ENCODE measurements around the gene TRAPPC1.

The TRAPPC1 gene

GRCh38 chr17:7897090-7897489, 34.7 kb downstream of the TRAPPC1 start:
- H3K4me3 ChIP-seq (ENCODE audit: severe bottlenecking): no peak overlapping the region
- DNase-seq (ENCODE audit: low spot score) (no peak), ATAC-seq (ENCODE audit: low read depth) (no peak)
- H3K27me3 ChIP-seq (ENCODE audit: insufficient read depth, poor library complexity, severe bottlenecking): no peaks in the 10 kb centered on the region
- no peaks in the 10 kb centered on the region for H3K4me1 ChIP-seq (ENCODE audit: insufficient read depth, poor library complexity, severe bottlenecking)
- H3K9me3 ChIP-seq (ENCODE audit: severe bottlenecking): no peaks in the 10 kb centered on the region
- no peak for TF ChIP-seq CTCF (IDR thresholded peaks at IDR 0.05; ENCODE audit: poor library complexity, severe bottlenecking)
- peaks cover 78% of the 10 kb centered on the region for H3K36me3 ChIP-seq (ENCODE audit: low read depth)
- H3K27ac ChIP-seq (ENCODE audit: poor library complexity, severe bottlenecking): no peak overlapping the region

- Histone ChIP-seq H3K4me1 (ENCODE audit: insufficient read depth, poor library complexity, severe bottlenecking) (no peaks in the 10 kb centered on the region), H3K36me3 (ENCODE audit: low read depth) (peaks cover 75% of the 10 kb centered on the region), H3K27ac (ENCODE audit: poor library complexity, severe bottlenecking) (no peak overlapping the region), H3K27me3 (ENCODE audit: insufficient read depth, poor library complexity, severe bottlenecking) (no peaks in the 10 kb centered on the region), H3K9me3 (ENCODE audit: severe bottlenecking) (no peaks in the 10 kb centered on the region), H3K4me3 (ENCODE audit: severe bottlenecking) (no peak overlapping the region)
- DNase-seq (ENCODE audit: low spot score): no peak
- ATAC-seq (ENCODE audit: low read depth): no peak
- no peak for TF ChIP-seq CTCF (IDR thresholded peaks at IDR 0.05; ENCODE audit: poor library complexity, severe bottlenecking)
Measured at GRCh38 chr17:7894866-7895265, 36.9 kb downstream of the TRAPPC1 start.

- no peak overlapping the region for H3K27ac ChIP-seq (ENCODE audit: poor library complexity, severe bottlenecking)
- no peak for ATAC-seq (ENCODE audit: low read depth)
- no peak for DNase-seq (ENCODE audit: low spot score)
- peaks cover 3% of the 10 kb centered on the region for H3K4me1 ChIP-seq (ENCODE audit: insufficient read depth, poor library complexity, severe bottlenecking)
- H3K4me3 ChIP-seq (ENCODE audit: severe bottlenecking): no peak overlapping the region
- TF ChIP-seq CTCF (IDR thresholded peaks at IDR 0.05; ENCODE audit: poor library complexity, severe bottlenecking): no peak
- peaks cover 74% of the 10 kb centered on the region for H3K36me3 ChIP-seq (ENCODE audit: low read depth)
- no peaks in the 10 kb centered on the region for H3K27me3 ChIP-seq (ENCODE audit: insufficient read depth, poor library complexity, severe bottlenecking)
- H3K9me3 ChIP-seq (ENCODE audit: severe bottlenecking): no peaks in the 10 kb centered on the region
Measured at GRCh38 chr17:7894226-7894625, 37.5 kb downstream of the TRAPPC1 start.

- no peak for ATAC-seq (ENCODE audit: low read depth)
- peaks cover 12% of the 10 kb centered on the region for H3K4me1 ChIP-seq (ENCODE audit: insufficient read depth, poor library complexity, severe bottlenecking)
- peaks cover 65% of the 10 kb centered on the region for H3K36me3 ChIP-seq (ENCODE audit: low read depth)
- H3K4me3 ChIP-seq (ENCODE audit: severe bottlenecking): no peak overlapping the region
- no peaks in the 10 kb centered on the region for H3K9me3 ChIP-seq (ENCODE audit: severe bottlenecking)
- H3K27ac ChIP-seq (ENCODE audit: poor library complexity, severe bottlenecking): no peak overlapping the region
- no peak for DNase-seq (ENCODE audit: low spot score)
- no peak for TF ChIP-seq CTCF (IDR thresholded peaks at IDR 0.05; ENCODE audit: poor library complexity, severe bottlenecking)
- no peaks in the 10 kb centered on the region for H3K27me3 ChIP-seq (ENCODE audit: insufficient read depth, poor library complexity, severe bottlenecking)
Measured at GRCh38 chr17:7893187-7893880, 38.4 kb downstream of the TRAPPC1 start.

All from RWPE2 (cell line).